ENCODE results near the gene SF3A2. TPM values are rescaled to one million over a fixed set of nuclear protein-coding genes. Genes with fewer than 3 reads are reported as not detected.

Gene SF3A2
- total and polyA plus RNA-seq, 2 donors (not counting 3 experiments of a cell fraction or from before 2014, with no cell fraction given): 21.5 to 164 TPM

DNA sequence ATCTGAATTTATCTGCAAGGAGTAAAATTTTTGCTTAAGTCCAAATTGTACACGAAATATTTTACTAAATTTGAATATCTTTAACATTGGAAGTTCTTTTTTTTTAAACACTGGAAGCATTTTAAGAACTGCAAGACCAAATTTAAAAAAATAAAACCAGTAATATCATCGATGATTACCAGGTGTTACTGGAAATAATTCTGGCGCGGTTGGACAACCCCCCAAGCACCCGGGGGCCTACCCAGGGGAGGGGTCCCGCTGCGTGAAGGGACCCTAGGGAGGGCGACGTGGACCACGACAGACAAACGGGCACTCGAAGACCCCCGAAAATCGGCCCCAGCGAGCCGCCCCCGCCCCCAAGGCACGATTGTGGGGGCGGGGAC lies 32.2 kb downstream of the SF3A2 start:
- H3K4me2 ChIP-seq (ENCODE audit: insufficient read depth, low read length): peak overlapping the region; percentile 71
- CTCF ChIA-PET: no interaction called here
- no peak for FAIRE-seq
- no peaks in the 10 kb centered on the region for H4K20me1 ChIP-seq (replicated peaks; ENCODE audit: control insufficient read depth, extremely low read depth, insufficient read depth, low read length)
- peak overlapping the region; percentile 58 to 86 (median 64) for H3K4me3 ChIP-seq (replicated peaks in 1 of 3; ENCODE audit: insufficient read depth in 1 of 3, low read depth in 1 of 3, low read length in 3 of 3)
- no peaks in the 10 kb centered on the region for H3K27me3 ChIP-seq (ENCODE audit: control insufficient read depth in 2 of 2, insufficient read depth in 2 of 2, low read length in 2 of 2)
- H3K36me3 ChIP-seq (ENCODE audit: control insufficient read depth in 2 of 2, extremely low read depth in 1 of 2, insufficient read depth in 2 of 2, low read length in 2 of 2): peaks cover 2 to 11% of the 10 kb centered on the region in 2 experiments
- H3K9me3 ChIP-seq (replicated peaks; ENCODE audit: control insufficient read depth, insufficient read depth, low read length): no peaks in the 10 kb centered on the region
- POLR2A ChIA-PET: no interaction called here
- intact Hi-C loops (cut with micrococcal nuclease): loop anchor here (1.0 kb wide), 2 partner anchors 33 to 102 kb away; partner anchors contain the start of genes PLEKHJ1 and SF3A2
- BruUV-seq (replicated peaks): no TSS peak
- H2AFZ ChIP-seq (ENCODE audit: low read depth, low read length): peak overlapping the region; percentile 67
- H3K4me1 ChIP-seq (ENCODE audit: control insufficient read depth, extremely low read depth, insufficient read depth, low read length): peaks cover 32% of the 10 kb centered on the region
- peak overlapping the region; percentile 32 for H3K9ac ChIP-seq (replicated peaks; ENCODE audit: extremely low read depth, insufficient read depth, low read length)
- H3K9me1 ChIP-seq (replicated peaks; ENCODE audit: control insufficient read depth, extremely low read depth, insufficient read depth, low read length): no peaks in the 10 kb centered on the region
- no peak overlapping the region for H3K27ac ChIP-seq (ENCODE audit: insufficient read depth, low read depth, low read length)
- H3K79me2 ChIP-seq (ENCODE audit: control insufficient read depth, insufficient read depth, low read length): peaks cover 40% of the 10 kb centered on the region
- dilution Hi-C loops (cut with MboI; ENCODE audit: extremely low pct_ligation_motif_present, low sequenced_read_pairs): no loop called here
- DNase-seq (ENCODE audit: low read depth, low spot score): no peak
- no peak for TF ChIP-seq MYC (IDR thresholded peaks at IDR 0.05; ENCODE audit: low read depth, low read length)
- TF ChIP-seq, protein P1, sequence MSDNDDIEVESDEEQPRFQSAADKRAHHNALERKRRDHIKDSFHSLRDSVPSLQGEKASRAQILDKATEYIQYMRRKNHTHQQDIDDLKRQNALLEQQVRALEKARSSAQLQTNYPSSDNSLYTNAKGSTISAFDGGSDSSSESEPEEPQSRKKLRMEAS (IDR thresholded peaks at IDR 0.05; ENCODE audit: insufficient read depth, insufficient read length): no peak

DNA sequence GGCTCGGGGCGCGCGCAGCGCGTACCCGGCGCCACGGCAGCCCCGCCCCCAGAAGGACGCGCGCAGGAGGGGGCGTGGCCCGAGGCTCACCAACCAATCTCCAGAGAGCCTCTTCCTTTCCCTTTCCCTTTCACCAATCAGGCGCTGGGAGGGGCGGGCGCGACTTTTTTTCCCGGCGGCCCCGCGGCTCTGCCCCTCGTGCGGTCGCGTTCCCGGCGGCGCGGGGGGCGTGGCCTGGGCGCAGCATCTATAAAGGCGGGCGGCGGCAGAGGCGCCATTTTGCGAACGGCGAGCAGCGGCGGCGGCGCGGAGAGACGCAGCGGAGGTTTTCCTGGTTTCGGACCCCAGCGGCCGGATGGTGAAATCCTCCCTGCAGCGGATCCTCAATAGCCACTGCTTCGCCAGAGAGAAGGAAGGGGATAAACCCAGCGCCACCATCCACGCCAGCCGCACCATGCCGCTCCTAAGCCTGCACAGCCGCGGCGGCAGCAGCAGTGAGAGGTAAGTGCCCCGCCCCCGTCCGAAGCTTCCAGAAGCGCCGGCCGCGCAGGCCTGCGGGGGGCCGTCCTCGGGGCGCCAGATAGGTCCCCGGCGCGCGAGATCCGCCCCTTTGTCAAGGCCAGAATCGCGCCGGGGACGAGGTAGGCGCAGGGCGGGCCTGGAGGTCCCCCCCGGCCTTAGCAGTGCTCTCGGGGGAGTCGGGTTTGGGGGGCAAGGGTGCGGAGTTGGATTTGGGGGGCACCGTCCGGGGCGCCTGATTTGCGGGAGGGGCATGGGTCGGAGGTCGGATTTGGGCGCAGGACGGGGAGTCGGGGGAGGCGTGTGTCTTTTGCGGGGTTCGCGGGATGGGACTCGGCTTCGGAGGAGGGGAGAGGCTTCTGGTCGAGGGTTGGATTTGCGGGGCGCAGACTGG lies 32.9 kb downstream of the SF3A2 start:
- Histone ChIP-seq H3K9me1 (replicated peaks; ENCODE audit: control insufficient read depth, extremely low read depth, insufficient read depth, low read length) (no peaks in the 10 kb centered on the region), H2AFZ (ENCODE audit: low read depth, low read length) (no peak overlapping the region), H3K36me3 (ENCODE audit: control insufficient read depth in 2 of 2, extremely low read depth in 1 of 2, insufficient read depth in 2 of 2, low read length in 2 of 2) (peaks cover 2 to 11% of the 10 kb centered on the region in 2 experiments), H3K27ac (ENCODE audit: insufficient read depth, low read depth, low read length) (peak overlapping the region; percentile 57), H4K20me1 (replicated peaks; ENCODE audit: control insufficient read depth, extremely low read depth, insufficient read depth, low read length) (no peaks in the 10 kb centered on the region), H3K4me2 (ENCODE audit: insufficient read depth, low read length) (no peak overlapping the region), H3K9me3 (replicated peaks; ENCODE audit: control insufficient read depth, insufficient read depth, low read length) (no peaks in the 10 kb centered on the region), H3K9ac (replicated peaks; ENCODE audit: extremely low read depth, insufficient read depth, low read length) (peak overlapping the region; percentile 90), H3K4me3 (replicated peaks in 1 of 3; ENCODE audit: insufficient read depth in 1 of 3, low read depth in 1 of 3, low read length in 3 of 3) (peak overlapping the region; percentile 66 to 95 (median 92)), H3K4me1 (ENCODE audit: control insufficient read depth, extremely low read depth, insufficient read depth, low read length) (peaks cover 38% of the 10 kb centered on the region), H3K79me2 (ENCODE audit: control insufficient read depth, insufficient read depth, low read length) (peaks cover 47% of the 10 kb centered on the region), H3K27me3 (ENCODE audit: control insufficient read depth in 2 of 2, insufficient read depth in 2 of 2, low read length in 2 of 2) (no peaks in the 10 kb centered on the region)
- DNase-seq (ENCODE audit: low read depth, low spot score) (peak; percentile 95), FAIRE-seq (peak; percentile 95)
- dilution Hi-C loops (cut with MboI; ENCODE audit: extremely low pct_ligation_motif_present, low sequenced_read_pairs): no loop called here
- intact Hi-C loops (cut with micrococcal nuclease): loop anchor here (1.0 to 5.0 kb wide), 3 partner anchors 33 to 343 kb away; partner anchors contain the start of genes PLEKHJ1 and SF3A2
- ChIA-PET CTCF (interaction anchor here (3.3 kb wide), 1 partner anchor 30 kb away, joined by 17 read pairs; no protein-coding TSS in a partner anchor), POLR2A (interaction anchor here (0.7 to 0.8 kb wide), 2 partner anchors 10 to 30 kb away, joined by 3 read pairs; no protein-coding TSS in a partner anchor)
- BruUV-seq (replicated peaks): TSS peak; percentile 82
- TF ChIP-seq, protein P1 (IDR thresholded peaks at IDR 0.05; ENCODE audit: insufficient read depth, insufficient read length): peak; percentile 17
- TF ChIP-seq GATA2 (IDR thresholded peaks at IDR 0.05; ENCODE audit: insufficient read depth, insufficient read length, low read depth, low read length) (no peak), MYC (IDR thresholded peaks at IDR 0.05; ENCODE audit: low read depth, low read length) (no peak), FOS (IDR thresholded peaks at IDR 0.05; ENCODE audit: borderline replicate concordance, insufficient read depth, low read length) (no peak), JUN (IDR thresholded peaks at IDR 0.05; ENCODE audit: borderline replicate concordance, insufficient read depth, insufficient read length, low read depth) (no peak), POLR2AphosphoS5 (IDR thresholded peaks at IDR 0.05; ENCODE audit: insufficient read depth, low read depth, low read length) (peak; percentile 99), EZH2 (IDR thresholded peaks at IDR 0.05; ENCODE audit: borderline replicate concordance, low read depth, low read length, severe bottlenecking) (no peak), POLR2A (IDR thresholded peaks at IDR 0.05; ENCODE audit: low read depth, low read length) (peak; percentile 99)
- TF ChIP-seq, protein P2, sequence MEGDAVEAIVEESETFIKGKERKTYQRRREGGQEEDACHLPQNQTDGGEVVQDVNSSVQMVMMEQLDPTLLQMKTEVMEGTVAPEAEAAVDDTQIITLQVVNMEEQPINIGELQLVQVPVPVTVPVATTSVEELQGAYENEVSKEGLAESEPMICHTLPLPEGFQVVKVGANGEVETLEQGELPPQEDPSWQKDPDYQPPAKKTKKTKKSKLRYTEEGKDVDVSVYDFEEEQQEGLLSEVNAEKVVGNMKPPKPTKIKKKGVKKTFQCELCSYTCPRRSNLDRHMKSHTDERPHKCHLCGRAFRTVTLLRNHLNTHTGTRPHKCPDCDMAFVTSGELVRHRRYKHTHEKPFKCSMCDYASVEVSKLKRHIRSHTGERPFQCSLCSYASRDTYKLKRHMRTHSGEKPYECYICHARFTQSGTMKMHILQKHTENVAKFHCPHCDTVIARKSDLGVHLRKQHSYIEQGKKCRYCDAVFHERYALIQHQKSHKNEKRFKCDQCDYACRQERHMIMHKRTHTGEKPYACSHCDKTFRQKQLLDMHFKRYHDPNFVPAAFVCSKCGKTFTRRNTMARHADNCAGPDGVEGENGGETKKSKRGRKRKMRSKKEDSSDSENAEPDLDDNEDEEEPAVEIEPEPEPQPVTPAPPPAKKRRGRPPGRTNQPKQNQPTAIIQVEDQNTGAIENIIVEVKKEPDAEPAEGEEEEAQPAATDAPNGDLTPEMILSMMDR (IDR thresholded peaks at IDR 0.05; ENCODE audit: extremely low read depth in 1 of 2, insufficient read depth in 1 of 2, low read depth in 1 of 2, low read length in 2 of 2): no peak

All from endothelial cell of umbilical vein (primary cell).